AG04450 (cell line): ENCODE results near the gene CACNB3. TPM values are rescaled to one million over a fixed set of nuclear protein-coding genes. Genes with fewer than 3 reads are reported as not detected.
A peak's percentile ranks its signal among the peaks of the same experiment; 100 is the strongest.
"Not testable (repeated sequence)": the region's sequence is repeated elsewhere in the genome, so short reads cannot be mapped to it uniquely, and the experiment has no call there.

Experiments
- CTCF ChIA-PET: fragments of 300-600, 350-600 bp; formaldehyde crosslinking; extraction: SDS; loops from one replicate; lab custom pipeline; 2022; ENCODE audit warnings: antibody characterized with exemption, inconsistent platforms; lab: Charles Lee
- POLR2A ChIA-PET: fragments of 350-600 bp; formaldehyde crosslinking; extraction: SDS; loops from one replicate; lab custom pipeline; 2021; ENCODE audit warnings: antibody characterized with exemption, inconsistent platforms; lab: Yijun Ruan, JAX
- DNase-seq: peaks from one replicate; pipeline ENCODE4 v3.0.0-alpha.2; 2011; ENCODE audit warnings: low read depth, low spot score
- H3K27ac ChIP-seq: one replicate; pipeline ENCODE4 v1.5.1; 2012; ENCODE audit warnings: low read depth, low read length, control low read depth
- H3K27me3 ChIP-seq: one replicate; pipeline ENCODE4 v1.6.0; 2012; ENCODE audit warnings: low read length; ENCODE audit not compliant: control insufficient read depth, insufficient read depth
- H3K4me3 ChIP-seq: 2 replicates; pipeline ENCODE4 v1.5.1; 2011; ENCODE audit warnings: mild to moderate bottlenecking, low read depth, low read length, control low read depth
- H3K9me3 ChIP-seq: 2 replicates; pipeline ENCODE4 v1.5.1; 2012; ENCODE audit warnings: low read length; ENCODE audit not compliant: control insufficient read depth, insufficient read depth
- polyA plus RNA-seq: library from polyadenylated mRNA; depleted of rRNA; stranded (reverse); fragments of >200 nt; gene quantifications from 2 replicates; pipeline ENCODE4 v1.2.3, GENCODE V29; 2011
- TF ChIP-seq, protein P1 (sequence below): IDR thresholded peaks from 2 replicates; pipeline ENCODE4 v1.5.1; 2011; ENCODE audit warnings: low read depth, low read length, control low read depth, inconsistent platforms

CACNB3 gene
- polyA plus RNA-seq, 1 experiment, result 44.9 TPM

- peaks cover 3% of the 10 kb centered on the region; the same call in 1 of the 2 replicates for H3K9me3 ChIP-seq
- H3K4me3 ChIP-seq, result peak within 1 kb of the TSS; percentile 90
- DNase-seq, result peak; percentile 94
- TF ChIP-seq, protein P1, sequence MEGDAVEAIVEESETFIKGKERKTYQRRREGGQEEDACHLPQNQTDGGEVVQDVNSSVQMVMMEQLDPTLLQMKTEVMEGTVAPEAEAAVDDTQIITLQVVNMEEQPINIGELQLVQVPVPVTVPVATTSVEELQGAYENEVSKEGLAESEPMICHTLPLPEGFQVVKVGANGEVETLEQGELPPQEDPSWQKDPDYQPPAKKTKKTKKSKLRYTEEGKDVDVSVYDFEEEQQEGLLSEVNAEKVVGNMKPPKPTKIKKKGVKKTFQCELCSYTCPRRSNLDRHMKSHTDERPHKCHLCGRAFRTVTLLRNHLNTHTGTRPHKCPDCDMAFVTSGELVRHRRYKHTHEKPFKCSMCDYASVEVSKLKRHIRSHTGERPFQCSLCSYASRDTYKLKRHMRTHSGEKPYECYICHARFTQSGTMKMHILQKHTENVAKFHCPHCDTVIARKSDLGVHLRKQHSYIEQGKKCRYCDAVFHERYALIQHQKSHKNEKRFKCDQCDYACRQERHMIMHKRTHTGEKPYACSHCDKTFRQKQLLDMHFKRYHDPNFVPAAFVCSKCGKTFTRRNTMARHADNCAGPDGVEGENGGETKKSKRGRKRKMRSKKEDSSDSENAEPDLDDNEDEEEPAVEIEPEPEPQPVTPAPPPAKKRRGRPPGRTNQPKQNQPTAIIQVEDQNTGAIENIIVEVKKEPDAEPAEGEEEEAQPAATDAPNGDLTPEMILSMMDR, result no peak
- H3K27ac ChIP-seq, result peak within 1 kb of the TSS; percentile 47
- POLR2A ChIA-PET, result interaction anchor here (0.6 to 1.2 kb wide), 10 partner anchors 14 to 472 kb away, joined by 3 to 5 read pairs (median 4); partner anchors contain the start of genes FKBP11 and RND1
- CTCF ChIA-PET, result interaction anchor here (0.7 to 12.9 kb wide), 28 partner anchors 11 to 147 kb away, joined by 3 to 411 read pairs (median 12); partner anchors contain the start of genes ARF3, DDN, FKBP11 and RND1
- peaks cover 4% of the 10 kb centered on the region for H3K27me3 ChIP-seq
These were observed 33.8 kb downstream of the CACNB3 start, which contains the start of gene DDX23 for GRCh38 chr12:48851883-48852733. Gene DDX23, minus strand, starts transcription at chr12:48852163. Its CDS starts 6,381 bp downstream, at chr12:48845782.

DNA sequence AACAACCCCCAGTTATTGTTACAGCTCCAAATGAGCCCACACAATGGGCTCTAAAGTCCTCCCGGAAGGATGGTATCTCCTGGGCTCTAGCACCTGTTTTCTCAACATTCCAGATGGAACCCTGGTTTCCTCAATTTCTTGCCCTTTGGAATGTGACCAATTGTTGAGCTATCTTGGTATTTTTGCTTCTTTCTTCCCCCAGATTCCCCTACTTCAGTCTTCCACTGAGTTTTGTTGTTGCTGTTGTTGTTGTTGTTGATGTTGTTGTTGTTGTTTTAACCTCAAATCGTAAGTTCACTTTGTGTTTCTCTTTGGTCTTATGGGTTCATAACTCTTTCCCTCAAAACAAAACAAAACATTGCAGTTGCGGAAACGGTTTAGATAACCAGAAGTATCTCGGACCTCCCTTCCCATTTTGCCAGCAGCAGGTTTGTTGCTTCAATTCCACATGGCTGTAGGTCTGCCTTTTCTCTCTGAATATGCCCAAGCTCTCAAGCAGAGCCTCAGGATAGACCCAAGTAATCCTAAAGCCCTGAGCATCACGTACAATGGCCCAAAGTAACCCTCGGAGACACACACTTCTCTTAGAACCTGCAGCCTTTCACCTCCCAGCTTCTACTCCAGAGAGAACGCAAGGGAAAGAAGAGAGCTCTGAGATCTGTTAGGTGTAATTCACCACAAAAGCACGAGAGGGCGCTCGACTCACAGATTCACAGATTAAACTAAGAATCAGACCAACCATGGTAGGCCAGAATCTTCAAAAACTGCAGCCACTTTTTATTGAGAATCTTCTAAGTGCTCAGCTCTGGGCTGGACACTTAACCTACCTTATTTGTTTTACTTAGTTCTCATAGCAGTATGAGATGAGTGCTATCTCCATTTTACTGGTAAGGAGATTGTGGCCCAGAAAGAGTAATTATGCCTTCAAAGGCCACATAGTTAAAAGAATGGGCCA lies 34.7 kb downstream of the CACNB3 start:
- peak; percentile 79 for DNase-seq
- TF ChIP-seq, protein P1, result peak; percentile 84
- H3K27me3 ChIP-seq, result peaks cover 4% of the 10 kb centered on the region
- H3K27ac ChIP-seq, result peak overlapping the region; percentile 47
- ChIA-PET CTCF (interaction anchor here (0.5 to 12.9 kb wide), 42 partner anchors 9 to 640 kb away, joined by 3 to 411 read pairs (median 8); partner anchors contain the start of genes ARF3, DDN, FKBP11 and RND1), POLR2A (interaction anchor here (0.6 to 1.2 kb wide), 7 partner anchors 13 to 140 kb away, joined by 3 to 4 read pairs (median 3); partner anchors contain the start of gene RND1)
- H3K4me3 ChIP-seq, result peak overlapping the region; percentile 57
- peaks cover 3% of the 10 kb centered on the region; the same call in 1 of the 2 replicates for H3K9me3 ChIP-seq

DNA sequence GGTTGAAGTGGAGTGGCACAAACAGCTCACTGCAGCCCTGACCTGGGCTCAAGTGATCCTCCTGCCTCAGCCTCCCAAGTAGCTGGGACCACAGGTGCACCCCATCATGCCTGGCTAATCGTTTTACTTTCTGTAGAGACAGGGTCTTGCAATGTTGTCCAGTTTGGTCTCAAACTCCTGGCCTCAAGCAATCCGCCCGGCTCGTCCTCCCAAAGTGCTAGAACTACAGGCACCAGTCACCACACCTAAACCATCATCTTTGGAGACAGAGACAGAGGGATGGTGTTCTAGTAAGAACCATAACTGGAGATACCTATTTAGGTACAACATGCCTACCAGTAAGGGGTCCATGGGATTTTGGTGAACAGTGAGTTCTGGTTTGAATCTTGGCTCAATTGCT lies 36.2 kb downstream of the CACNB3 start:
- POLR2A ChIA-PET, result no interaction called here

DNA sequence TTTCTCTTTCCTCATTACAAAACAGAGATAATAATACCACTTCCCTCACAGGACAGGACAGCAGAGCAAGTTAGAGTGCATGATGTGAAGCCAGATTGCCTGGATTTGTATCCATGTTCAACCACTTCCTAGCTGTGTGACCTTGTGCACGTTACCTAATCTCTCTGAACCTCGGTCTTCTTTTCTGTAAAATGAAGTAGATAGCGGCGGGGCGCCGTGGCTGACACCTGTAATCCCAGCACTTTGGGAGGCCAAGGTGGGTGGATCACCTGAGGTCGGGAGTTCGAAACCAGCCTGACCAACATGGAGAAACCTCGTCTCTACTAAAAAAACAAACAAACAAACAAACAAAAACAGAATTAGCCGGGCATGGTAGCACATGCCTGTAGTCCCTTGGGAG lies 36.6 kb downstream of the CACNB3 start:
- DNase-seq, H3K27ac ChIP-seq, POLR2A ChIA-PET, H3K4me3 ChIP-seq, H3K27me3 ChIP-seq, H3K9me3 ChIP-seq: not testable (repeated sequence)
- CTCF ChIA-PET, result interaction anchor here (0.6 to 12.9 kb wide), 8 partner anchors 28 to 337 kb away, joined by 3 to 411 read pairs (median 28); no protein-coding TSS in a partner anchor

More for the DNA sequence above, 36.2 kb downstream of the CACNB3 start:
- TF ChIP-seq, protein P1, result no peak
- no peak overlapping the region for H3K27ac ChIP-seq
- CTCF ChIA-PET, result interaction anchor here (0.6 to 12.9 kb wide), 11 partner anchors 12 to 336 kb away, joined by 3 to 411 read pairs (median 40); partner anchors contain the start of gene RND1
- peaks cover 3% of the 10 kb centered on the region; the same call in 1 of the 2 replicates for H3K9me3 ChIP-seq
- no peak for DNase-seq
- no peak overlapping the region for H3K4me3 ChIP-seq
- H3K27me3 ChIP-seq, result peaks cover 4% of the 10 kb centered on the region
